ENCODE data around the gene UBTD2. TPM values are rescaled to one million over a fixed set of nuclear protein-coding genes. Genes with fewer than 3 reads are reported as not detected.

Gene UBTD2
- total RNA-seq, 1 experiment from 2014 or later = 22.7 TPM

DNA sequence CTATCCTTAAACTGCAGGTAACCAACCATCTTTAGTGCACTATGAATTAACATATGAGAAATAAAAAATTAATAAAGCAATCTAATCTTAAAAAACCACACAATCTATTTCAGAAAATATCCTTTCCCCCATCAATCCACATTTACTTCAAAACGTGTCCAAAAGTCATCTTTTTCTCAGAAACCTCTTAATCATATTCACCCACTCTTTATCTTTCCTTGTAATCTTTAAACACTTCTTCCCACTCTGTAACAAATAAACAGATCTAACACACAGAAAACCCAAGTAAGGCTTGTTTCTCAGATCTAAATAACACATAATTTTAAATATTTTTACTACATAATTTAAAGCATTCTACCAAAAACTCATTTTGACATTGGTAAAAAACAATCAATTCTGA is 45.2 kb downstream of the UBTD2 start:
- no peak for ATAC-seq
- Mint-ChIP-seq H3K9me3 (no peaks in the 10 kb centered on the region), H3K4me3 (no peak overlapping the region), H3K4me1 (peaks cover 35% of the 10 kb centered on the region), H3K27me3 (ENCODE audit: low read depth) (no peaks in the 10 kb centered on the region), H3K27ac (no peak overlapping the region), H3K36me3 (peaks cover 9% of the 10 kb centered on the region; the same call in 1 of the 2 replicates)
- DNase-seq (ENCODE audit: low spot score) = no peak
- CTCF ChIA-PET = no interaction called here
- TF ChIP-seq, protein P1, sequence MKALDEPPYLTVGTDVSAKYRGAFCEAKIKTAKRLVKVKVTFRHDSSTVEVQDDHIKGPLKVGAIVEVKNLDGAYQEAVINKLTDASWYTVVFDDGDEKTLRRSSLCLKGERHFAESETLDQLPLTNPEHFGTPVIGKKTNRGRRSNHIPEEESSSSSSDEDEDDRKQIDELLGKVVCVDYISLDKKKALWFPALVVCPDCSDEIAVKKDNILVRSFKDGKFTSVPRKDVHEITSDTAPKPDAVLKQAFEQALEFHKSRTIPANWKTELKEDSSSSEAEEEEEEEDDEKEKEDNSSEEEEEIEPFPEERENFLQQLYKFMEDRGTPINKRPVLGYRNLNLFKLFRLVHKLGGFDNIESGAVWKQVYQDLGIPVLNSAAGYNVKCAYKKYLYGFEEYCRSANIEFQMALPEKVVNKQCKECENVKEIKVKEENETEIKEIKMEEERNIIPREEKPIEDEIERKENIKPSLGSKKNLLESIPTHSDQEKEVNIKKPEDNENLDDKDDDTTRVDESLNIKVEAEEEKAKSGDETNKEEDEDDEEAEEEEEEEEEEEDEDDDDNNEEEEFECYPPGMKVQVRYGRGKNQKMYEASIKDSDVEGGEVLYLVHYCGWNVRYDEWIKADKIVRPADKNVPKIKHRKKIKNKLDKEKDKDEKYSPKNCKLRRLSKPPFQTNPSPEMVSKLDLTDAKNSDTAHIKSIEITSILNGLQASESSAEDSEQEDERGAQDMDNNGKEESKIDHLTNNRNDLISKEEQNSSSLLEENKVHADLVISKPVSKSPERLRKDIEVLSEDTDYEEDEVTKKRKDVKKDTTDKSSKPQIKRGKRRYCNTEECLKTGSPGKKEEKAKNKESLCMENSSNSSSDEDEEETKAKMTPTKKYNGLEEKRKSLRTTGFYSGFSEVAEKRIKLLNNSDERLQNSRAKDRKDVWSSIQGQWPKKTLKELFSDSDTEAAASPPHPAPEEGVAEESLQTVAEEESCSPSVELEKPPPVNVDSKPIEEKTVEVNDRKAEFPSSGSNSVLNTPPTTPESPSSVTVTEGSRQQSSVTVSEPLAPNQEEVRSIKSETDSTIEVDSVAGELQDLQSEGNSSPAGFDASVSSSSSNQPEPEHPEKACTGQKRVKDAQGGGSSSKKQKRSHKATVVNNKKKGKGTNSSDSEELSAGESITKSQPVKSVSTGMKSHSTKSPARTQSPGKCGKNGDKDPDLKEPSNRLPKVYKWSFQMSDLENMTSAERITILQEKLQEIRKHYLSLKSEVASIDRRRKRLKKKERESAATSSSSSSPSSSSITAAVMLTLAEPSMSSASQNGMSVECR (CRISPR knock-in tag; IDR thresholded peaks at IDR 0.05; ENCODE audit: borderline replicate concordance) = no peak
- POLR2A ChIA-PET = no interaction called here

DNA sequence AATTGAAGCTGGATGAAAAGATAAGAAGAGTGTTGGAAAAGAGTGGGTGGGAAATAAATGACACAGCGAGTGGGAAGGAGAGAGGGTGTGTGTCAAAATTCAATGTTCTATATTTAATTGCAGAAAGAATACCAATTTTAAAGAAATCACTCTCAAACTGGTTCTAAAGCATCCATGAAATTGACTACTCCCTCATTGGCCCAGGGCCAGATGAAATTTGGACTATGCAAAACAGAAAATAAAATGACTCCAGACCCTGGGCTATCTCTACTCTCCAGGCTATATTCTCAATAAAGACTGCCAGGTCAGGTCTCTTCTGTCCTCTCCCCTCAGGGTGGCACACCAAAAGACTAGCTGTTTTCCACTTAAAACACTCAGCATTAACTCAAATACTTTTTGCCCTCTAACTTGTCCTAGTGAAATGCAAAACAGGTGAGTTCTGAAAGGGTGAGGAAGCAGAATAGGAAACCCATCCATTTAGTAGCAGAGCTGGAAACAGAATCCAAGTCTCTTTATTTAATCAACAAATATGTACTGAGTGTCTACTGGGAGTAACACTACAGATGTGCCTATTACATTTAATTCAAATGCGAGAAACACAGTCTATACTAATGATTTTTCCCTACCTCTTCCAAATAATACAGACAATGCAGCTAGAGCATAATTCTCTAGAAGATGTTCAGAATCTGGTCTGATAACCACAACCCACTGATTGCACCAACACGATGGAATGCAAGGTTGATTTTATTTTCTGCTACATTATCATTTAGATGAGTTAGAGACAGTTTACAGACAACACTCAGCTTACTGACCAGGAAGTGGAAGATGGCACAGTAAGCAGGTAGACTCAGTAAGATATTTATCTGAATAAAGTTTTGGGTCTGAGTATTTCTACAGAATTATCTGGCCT is 47.5 kb downstream of the UBTD2 start:
- H3K4me1 Mint-ChIP-seq = peaks cover 35% of the 10 kb centered on the region
- H3K27ac Mint-ChIP-seq = peak overlapping the region; percentile 57
- H3K36me3 Mint-ChIP-seq = peaks cover 27% of the 10 kb centered on the region
- TF ChIP-seq MYBL2 (CRISPR knock-in tag; IDR thresholded peaks at IDR 0.05) (no peak), ZNF317 (CRISPR knock-in tag; IDR thresholded peaks at IDR 0.05; ENCODE audit: borderline replicate concordance, low read depth) (peak; percentile 66; the same call in 1 of the 2 replicates)
- POLR2A ChIA-PET = no interaction called here
- DNase-seq (ENCODE audit: low spot score) = no peak
- no peak for ATAC-seq
- CTCF ChIA-PET = interaction anchor here (0.5 to 1.0 kb wide), 2 partner anchors 47 to 161 kb away, joined by 3 read pairs; no protein-coding TSS in a partner anchor
- no peaks in the 10 kb centered on the region for H3K27me3 Mint-ChIP-seq (ENCODE audit: low read depth)
- no peak overlapping the region for H3K4me3 Mint-ChIP-seq
- no peaks in the 10 kb centered on the region for H3K9me3 Mint-ChIP-seq

DNA sequence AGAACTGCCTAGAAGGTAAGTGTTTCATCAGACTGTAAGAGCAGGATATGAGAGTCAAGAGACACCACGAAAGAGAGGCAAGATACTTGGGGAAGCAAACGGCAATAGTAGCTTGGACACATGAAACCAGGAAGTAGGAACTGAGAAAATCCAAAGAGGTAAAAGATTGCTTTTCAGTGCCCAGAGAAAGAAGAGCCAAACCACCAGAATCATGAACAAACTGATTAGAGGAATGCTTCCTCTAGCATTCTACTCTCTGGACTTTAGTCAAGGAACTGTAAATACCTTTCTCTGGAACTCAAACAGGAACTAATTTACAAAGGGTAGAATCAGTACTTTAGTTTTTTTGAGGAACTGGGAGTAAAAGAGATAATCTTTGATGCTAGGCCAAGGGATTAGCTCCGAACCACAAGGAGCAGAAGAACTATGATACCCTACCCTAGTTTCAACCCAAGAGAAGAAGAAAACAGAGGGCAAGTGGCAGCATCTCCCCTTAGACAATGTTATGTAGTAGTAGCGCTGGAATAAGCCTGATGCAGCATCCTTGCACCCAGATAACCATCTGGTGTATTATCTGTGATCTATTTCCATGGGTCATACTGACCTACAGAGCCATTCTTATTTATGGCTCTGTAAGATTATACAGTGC is 48.3 kb downstream of the UBTD2 start:
- ATAC-seq = no peak
- no peaks in the 10 kb centered on the region for H3K9me3 Mint-ChIP-seq
- peaks cover 33% of the 10 kb centered on the region for H3K36me3 Mint-ChIP-seq
- no peak for TF ChIP-seq ZNF219 (CRISPR knock-in tag; IDR thresholded peaks at IDR 0.05; ENCODE audit: borderline replicate concordance)
- TF ChIP-seq, protein P2, sequence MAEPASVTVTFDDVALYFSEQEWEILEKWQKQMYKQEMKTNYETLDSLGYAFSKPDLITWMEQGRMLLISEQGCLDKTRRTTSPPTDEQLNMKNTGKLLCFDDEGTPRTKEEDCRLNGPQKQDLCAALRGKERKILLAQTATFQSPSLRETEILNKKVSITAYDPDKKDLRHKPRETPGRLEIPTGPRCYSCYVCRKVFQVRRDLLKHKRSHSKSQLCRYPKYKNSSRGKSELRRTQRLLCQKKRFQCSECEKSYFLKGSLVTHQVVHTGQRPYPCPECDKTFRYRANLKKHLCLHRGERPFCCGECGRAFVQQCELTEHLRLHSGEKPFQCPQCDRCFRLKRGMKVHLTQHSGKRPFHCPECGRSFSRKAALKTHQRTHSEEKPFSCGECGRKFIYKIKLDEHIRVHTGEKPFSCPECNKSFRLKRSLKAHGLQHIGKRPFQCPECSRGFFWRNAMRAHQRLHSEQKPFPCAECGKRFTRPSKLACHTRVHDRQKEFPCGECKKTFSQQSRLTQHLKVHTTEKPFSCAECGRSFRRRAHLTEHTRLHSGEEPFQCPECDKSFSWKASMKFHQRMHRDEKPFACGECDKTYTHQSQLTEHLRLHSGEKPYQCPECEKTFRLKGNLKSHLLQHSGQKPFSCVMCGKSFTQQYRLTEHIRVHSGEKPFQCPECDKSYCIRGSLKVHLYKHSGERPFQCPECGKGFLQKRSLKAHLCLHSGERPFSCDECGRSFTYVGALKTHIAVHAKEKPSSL (CRISPR knock-in tag; conservative IDR thresholded peaks at IDR 0.05) = no peak
- TF ChIP-seq, protein P3, sequence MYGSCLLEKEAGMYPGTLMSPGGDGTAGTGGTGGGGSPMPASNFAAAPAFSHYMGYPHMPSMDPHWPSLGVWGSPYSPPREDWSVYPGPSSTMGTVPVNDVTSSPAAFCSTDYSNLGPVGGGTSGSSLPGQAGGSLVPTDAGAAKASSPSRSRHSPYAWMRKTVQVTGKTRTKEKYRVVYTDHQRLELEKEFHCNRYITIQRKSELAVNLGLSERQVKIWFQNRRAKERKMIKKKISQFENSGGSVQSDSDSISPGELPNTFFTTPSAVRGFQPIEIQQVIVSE (CRISPR knock-in tag; IDR thresholded peaks at IDR 0.05; ENCODE audit: borderline replicate concordance) = no peak
- no peak for TF ChIP-seq NR1H2 (CRISPR knock-in tag; IDR thresholded peaks at IDR 0.05)
- TF ChIP-seq GRHL2 (CRISPR knock-in tag; IDR thresholded peaks at IDR 0.05; ENCODE audit: insufficient replicate concordance, severe bottlenecking) = no peak
- TF ChIP-seq, protein P4, sequence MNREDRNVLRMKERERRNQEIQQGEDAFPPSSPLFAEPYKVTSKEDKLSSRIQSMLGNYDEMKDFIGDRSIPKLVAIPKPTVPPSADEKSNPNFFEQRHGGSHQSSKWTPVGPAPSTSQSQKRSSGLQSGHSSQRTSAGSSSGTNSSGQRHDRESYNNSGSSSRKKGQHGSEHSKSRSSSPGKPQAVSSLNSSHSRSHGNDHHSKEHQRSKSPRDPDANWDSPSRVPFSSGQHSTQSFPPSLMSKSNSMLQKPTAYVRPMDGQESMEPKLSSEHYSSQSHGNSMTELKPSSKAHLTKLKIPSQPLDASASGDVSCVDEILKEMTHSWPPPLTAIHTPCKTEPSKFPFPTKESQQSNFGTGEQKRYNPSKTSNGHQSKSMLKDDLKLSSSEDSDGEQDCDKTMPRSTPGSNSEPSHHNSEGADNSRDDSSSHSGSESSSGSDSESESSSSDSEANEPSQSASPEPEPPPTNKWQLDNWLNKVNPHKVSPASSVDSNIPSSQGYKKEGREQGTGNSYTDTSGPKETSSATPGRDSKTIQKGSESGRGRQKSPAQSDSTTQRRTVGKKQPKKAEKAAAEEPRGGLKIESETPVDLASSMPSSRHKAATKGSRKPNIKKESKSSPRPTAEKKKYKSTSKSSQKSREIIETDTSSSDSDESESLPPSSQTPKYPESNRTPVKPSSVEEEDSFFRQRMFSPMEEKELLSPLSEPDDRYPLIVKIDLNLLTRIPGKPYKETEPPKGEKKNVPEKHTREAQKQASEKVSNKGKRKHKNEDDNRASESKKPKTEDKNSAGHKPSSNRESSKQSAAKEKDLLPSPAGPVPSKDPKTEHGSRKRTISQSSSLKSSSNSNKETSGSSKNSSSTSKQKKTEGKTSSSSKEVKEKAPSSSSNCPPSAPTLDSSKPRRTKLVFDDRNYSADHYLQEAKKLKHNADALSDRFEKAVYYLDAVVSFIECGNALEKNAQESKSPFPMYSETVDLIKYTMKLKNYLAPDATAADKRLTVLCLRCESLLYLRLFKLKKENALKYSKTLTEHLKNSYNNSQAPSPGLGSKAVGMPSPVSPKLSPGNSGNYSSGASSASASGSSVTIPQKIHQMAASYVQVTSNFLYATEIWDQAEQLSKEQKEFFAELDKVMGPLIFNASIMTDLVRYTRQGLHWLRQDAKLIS (CRISPR knock-in tag; IDR thresholded peaks at IDR 0.05; ENCODE audit: borderline replicate concordance) = no peak
- CTCF ChIA-PET = interaction anchor here (0.5 kb wide), 1 partner anchor 161 kb away, joined by 3 read pairs; no protein-coding TSS in a partner anchor
- H3K27ac Mint-ChIP-seq = no peak overlapping the region; the same call in 1 of the 2 replicates
- POLR2A ChIA-PET = no interaction called here
- peaks cover 37% of the 10 kb centered on the region for H3K4me1 Mint-ChIP-seq
- no peak for DNase-seq (ENCODE audit: low spot score)
- H3K4me3 Mint-ChIP-seq = no peak overlapping the region
- H3K27me3 Mint-ChIP-seq (ENCODE audit: low read depth) = no peaks in the 10 kb centered on the region

Data from WTC11 (cell line).